Epithelial cell of proximal tubule (primary cell): Measurements from ENCODE around the gene FHOD1. TPM values are rescaled to one million over a fixed set of nuclear protein-coding genes. Genes with fewer than 3 reads are reported as not detected.

Source experiments
- DNase-seq: peaks from one replicate; pipeline ENCODE4 v3.0.0-alpha.2; 2011; ENCODE audit warnings: low read depth
- H3K4me3 ChIP-seq: 2 replicates; pipeline ENCODE4 v1.5.1; 2011; ENCODE audit warnings: low read depth, mild to moderate bottlenecking, low read length
- total RNA-seq: library from RNA; depleted of rRNA; stranded (reverse); fragments of >200 nt; gene quantifications from 2 replicates; pipeline ENCODE4 v1.2.3, GENCODE V29; 2015
- TF ChIP-seq, protein P1 (sequence below): conservative IDR thresholded peaks from 2 replicates; pipeline ENCODE4 v1.5.1; 2012; ENCODE audit warnings: low read depth, mild to moderate bottlenecking, low read length

The FHOD1 gene
- total RNA-seq, 1 donor from 2014 or later: 20.1 TPM

DNA sequence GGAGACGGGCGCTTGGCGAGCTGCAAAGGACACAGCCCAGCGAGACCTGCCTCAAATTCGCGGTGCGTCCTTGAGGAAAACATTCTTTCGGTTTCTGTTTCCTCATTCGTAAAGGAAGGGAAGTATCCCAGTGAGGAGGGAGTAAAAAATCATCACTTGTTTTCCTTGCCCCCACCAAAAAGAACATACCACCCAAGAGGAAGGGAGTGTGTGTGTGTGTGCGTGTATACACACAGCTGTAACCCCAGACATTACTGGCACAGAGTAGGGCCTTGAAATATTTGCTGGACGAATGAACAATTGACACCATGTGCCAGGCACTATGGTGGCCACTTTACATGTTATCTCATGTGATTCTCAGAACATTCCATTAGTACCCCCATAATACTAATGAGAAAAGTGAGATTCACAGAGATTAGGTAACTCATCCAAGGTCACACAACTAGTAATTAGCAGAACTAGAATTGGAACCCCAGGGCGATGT is 61.6 kb downstream of the FHOD1 start:
- TF ChIP-seq, protein P1, sequence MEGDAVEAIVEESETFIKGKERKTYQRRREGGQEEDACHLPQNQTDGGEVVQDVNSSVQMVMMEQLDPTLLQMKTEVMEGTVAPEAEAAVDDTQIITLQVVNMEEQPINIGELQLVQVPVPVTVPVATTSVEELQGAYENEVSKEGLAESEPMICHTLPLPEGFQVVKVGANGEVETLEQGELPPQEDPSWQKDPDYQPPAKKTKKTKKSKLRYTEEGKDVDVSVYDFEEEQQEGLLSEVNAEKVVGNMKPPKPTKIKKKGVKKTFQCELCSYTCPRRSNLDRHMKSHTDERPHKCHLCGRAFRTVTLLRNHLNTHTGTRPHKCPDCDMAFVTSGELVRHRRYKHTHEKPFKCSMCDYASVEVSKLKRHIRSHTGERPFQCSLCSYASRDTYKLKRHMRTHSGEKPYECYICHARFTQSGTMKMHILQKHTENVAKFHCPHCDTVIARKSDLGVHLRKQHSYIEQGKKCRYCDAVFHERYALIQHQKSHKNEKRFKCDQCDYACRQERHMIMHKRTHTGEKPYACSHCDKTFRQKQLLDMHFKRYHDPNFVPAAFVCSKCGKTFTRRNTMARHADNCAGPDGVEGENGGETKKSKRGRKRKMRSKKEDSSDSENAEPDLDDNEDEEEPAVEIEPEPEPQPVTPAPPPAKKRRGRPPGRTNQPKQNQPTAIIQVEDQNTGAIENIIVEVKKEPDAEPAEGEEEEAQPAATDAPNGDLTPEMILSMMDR: no peak
- peak overlapping the region; percentile 7 for H3K4me3 ChIP-seq
- DNase-seq: no peak

DNA sequence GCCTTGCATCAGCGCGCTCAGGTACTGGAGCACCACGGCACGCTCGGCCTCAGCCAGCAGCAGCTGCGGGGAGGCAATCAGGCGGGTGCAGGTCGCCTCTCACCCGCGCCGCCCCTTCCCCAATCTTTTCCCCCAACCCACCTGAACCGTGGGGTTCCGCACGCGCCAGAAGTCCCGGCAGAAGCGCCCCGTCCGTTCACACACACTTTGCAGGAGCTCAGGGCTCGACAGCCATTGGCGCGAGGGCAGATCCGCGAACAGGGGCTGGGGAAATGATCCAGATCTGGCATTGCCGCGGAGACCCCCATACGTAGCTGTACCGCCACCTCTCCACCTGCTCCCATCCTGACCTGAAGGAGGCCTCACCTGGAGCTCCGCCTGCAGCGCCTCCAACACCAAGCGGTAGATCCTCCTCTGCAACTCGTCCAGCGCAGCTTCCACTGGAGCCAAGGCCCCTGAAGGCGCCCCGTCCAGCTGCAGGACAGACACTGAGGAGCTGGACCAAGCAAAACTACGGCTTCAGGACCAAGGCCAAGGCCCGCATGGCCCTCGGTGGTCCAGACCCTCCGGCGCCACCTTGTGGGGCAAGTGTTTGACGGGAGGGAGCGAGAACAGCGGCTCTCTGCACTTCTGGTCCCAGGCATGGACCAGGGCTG is 62.2 kb downstream of the FHOD1 start:
- H3K4me3 ChIP-seq: peak overlapping the region; percentile 66
- TF ChIP-seq, protein P1: peak; percentile 83
- no peak for DNase-seq

DNA sequence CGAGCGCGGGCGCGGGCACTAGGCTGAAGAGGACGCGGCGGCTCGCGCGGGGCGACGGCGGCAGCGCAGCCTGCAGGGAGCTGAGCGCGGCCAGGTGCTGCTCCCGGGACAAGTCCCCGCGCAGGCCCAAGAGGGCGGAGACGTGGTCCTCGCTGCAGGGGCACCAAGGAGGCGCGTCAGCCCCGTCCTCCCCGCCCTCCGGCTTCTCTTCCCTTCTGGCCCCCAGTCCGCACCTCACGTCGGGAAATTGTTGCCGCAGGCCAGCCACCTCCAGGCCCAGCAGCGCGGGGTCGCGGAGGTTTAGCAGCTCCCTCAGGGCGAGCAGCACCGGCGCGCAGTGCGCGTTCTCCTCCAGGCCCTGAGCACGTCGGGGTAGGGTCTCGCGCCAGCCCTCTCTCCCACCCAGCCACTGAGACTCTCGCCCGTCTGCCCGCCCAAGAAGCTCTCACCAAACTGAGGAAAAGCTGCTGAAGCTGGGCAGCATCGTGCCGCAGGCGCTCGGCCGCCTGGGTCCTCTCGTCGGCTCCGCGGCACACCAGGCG is 62.8 kb downstream of the FHOD1 start:
- TF ChIP-seq, protein P1: no peak
- H3K4me3 ChIP-seq: peak overlapping the region; percentile 66
- DNase-seq: no peak

DNA sequence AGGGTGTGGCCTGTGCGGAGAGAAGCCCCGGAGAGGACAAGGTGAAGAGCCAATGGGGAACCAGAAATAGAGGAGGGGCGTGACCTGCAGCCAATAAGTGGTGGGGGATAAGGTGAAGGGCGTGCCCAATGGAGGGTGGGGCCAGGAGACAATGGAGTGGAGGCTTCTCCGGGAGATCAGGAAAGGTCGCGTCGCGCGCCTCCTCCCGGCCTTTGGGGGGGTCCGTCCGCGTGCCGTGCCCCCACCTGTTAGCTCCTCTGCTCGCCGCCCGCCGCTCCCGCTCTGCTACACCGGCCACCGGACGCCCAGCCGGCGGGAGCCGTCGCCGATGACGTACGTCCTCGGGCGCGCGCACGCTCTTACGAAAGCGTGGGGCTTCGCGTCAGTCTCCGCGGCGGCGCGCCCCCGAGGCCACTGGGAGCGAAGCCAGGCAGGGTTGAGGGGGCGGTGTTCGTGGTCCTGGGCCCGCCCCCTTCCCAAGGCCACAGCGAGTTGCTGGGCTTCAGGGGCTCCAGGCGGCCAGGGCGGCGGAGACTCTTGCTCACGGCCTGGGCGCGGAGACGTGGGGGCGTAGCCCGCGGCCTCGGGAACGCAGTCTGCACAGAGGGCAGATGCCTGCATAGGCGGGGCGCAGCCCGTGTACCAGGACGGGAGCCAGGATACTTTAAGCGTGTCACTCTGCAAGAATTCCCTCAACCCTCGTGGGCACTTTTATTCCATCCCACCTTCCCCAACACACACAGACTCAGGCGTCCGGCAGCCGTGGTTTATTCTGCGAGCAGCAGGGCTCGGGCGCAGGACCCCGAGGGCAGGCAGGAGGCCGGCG is 63.4 kb downstream of the FHOD1 start, which contains the start of gene MATCAP1:
Gene MATCAP1 (minus strand): TSS at position 337 of the 826 bp plus-strand sequence. CDS start 3,353 bp downstream, outside the sequence.
- TF ChIP-seq, protein P1: no peak
- peak within 1 kb of the TSS; percentile 66 for H3K4me3 ChIP-seq
- no peak for DNase-seq

DNA sequence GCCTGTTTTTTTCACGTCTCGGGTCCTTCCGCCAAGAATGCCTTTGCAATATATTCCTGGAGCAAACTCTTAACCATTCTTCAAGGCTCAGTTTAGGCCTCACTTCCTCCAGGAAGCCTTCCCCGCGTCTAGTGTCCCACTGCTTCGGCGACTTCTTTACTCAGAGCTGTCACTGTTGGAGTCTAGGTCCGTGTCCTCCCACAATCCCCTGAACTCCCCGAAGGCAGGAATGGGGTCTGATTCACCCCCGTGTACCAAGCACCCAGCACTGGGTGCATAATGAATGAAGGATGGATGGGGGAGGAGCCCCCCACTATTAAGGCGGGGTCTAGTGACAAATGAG is 64.0 kb downstream of the FHOD1 start:
- H3K4me3 ChIP-seq: peak overlapping the region; percentile 66
- TF ChIP-seq, protein P1: no peak
- no peak for DNase-seq

DNA sequence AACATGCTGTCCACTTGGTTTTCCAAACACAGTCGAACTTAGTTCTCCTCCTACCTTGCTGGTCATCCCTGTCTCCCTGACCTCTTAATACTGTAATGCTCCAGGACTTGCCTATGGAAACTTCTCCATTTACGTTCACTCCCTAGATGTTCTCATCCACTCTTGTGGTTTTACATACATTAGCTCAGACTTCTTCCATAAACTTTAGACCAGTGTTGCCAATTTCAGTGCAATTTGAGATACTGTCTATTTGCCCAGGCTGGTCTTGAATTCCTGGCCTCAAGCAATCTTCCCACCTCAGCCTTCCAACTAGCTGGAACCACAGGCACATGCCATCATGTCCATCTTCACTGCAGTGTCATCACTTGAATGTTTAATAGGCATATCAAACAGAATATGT is 65.0 kb downstream of the FHOD1 start:
- no peak overlapping the region for H3K4me3 ChIP-seq
- DNase-seq: no peak
- TF ChIP-seq, protein P1: no peak
